ENCODE measurements around the gene SYNGAP1. TPM values are rescaled to one million over a fixed set of nuclear protein-coding genes. Genes with fewer than 3 reads are reported as not detected.

SYNGAP1 gene
- total RNA-seq, 4 donors from 2014 or later, result 0.71 to 2.3 (median 1.3) TPM

DNA sequence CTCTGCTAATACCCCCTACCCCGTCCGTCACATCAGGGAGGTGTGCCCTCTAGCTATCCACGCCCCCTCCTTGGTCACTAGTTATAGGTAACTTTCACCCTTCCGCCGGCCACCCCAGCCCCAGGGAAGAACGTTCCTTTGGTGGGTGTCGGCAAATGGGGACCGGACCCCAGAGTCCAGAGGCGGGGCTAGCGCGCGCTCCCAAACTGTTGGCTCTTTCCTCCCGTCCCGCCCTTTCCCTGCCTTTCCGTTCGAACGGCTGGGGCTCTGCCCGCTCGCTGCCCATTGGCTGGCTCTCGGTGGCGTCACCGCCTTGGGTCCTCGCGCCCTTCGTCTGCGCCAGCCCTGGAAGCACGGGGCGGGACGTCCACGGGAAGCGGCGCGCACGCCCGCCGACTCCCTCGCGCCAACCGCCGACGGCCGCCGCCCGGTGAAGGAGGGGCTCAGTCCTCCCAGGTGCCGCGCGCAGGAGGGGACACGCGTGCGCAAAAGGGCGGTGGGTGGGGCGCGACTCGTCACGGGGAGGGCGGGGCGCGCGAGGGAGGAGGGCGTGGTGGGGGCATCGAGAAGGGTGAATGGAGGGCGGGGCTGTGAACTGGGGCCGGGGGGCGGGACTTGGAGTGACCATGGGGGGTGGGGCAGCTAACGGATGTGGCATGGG, 9.7 kb upstream of the SYNGAP1 start:
- intact Hi-C loops (cut with DNase I; ENCODE audit: low total_unique reads) (loop anchor here (1.0 kb wide), 5 partner anchors 8 to 439 kb away; partner anchors contain the start of genes CUTA, KIFC1, PFDN6 and WDR46), in situ Hi-C loops (cut with MboI; ENCODE audit: low sequenced_read_pairs in 4 of 4) (loop anchor here in 1 of 4 donors (25.0 kb wide), 1 partner anchor 448 kb away; the partner anchor contains the start of genes BRD2 and HLA-DMA)
- Histone ChIP-seq H3K4me3 (peak overlapping the region; percentile 70 to 100 (median 98)), H3K9me3 (no peaks in the 10 kb centered on the region), H3K36me3 (peaks cover 3 to 32% of the 10 kb centered on the region in 2 donors), H3K27ac (peak overlapping the region; percentile 99 to 100 (median 99)), H3K4me1 (peaks cover 9 to 18% of the 10 kb centered on the region in 2 donors), H3K27me3 (no peaks in the 10 kb centered on the region)
- TF ChIP-seq POLR2A (IDR thresholded peaks at IDR 0.05) (peak; percentile 54 to 73), CTCF (IDR thresholded peaks at IDR 0.05 in 4 of 5, conservative IDR thresholded peaks at IDR 0.05 in 1 of 5) (no peak)
- DNase-seq (peak; percentile 96 to 97), ATAC-seq (peak; percentile 87 to 88)

- DNase-seq (peak in 1 of 2 donors; percentile 75), ATAC-seq (peak; percentile 71 to 74)
- peaks cover 3 to 40% of the 10 kb centered on the region in 2 donors for H3K36me3 ChIP-seq
- H3K27me3 ChIP-seq, result no peaks in the 10 kb centered on the region
- peak within 1 kb of the TSS; percentile 70 to 100 (median 98) for H3K4me3 ChIP-seq
- intact Hi-C loops (cut with DNase I; ENCODE audit: low total_unique reads) (loop anchor here (1.0 kb wide), 5 partner anchors 7 to 440 kb away; partner anchors contain the start of genes CUTA, KIFC1, PFDN6 and WDR46), in situ Hi-C loops (cut with MboI; ENCODE audit: low sequenced_read_pairs in 4 of 4) (loop anchor here in 1 of 4 donors (25.0 kb wide), 1 partner anchor 449 kb away; the partner anchor contains the start of genes BRD2 and HLA-DMA)
- TF ChIP-seq POLR2A (IDR thresholded peaks at IDR 0.05) (peak; percentile 68 to 77), CTCF (IDR thresholded peaks at IDR 0.05 in 4 of 5, conservative IDR thresholded peaks at IDR 0.05 in 1 of 5) (no peak)
- peak within 1 kb of the TSS; percentile 99 to 100 (median 99) for H3K27ac ChIP-seq
- peaks cover 9 to 18% of the 10 kb centered on the region in 2 donors for H3K4me1 ChIP-seq
- no peaks in the 10 kb centered on the region for H3K9me3 ChIP-seq
Observed at GRCh38 chr6:33410711-33411631, 8.9 kb upstream of the SYNGAP1 start, which contains the start of gene PHF1. Gene PHF1, plus strand, starts transcription at chr6:33411014. Its CDS starts 1,250 bp downstream, at chr6:33412264.

DNA sequence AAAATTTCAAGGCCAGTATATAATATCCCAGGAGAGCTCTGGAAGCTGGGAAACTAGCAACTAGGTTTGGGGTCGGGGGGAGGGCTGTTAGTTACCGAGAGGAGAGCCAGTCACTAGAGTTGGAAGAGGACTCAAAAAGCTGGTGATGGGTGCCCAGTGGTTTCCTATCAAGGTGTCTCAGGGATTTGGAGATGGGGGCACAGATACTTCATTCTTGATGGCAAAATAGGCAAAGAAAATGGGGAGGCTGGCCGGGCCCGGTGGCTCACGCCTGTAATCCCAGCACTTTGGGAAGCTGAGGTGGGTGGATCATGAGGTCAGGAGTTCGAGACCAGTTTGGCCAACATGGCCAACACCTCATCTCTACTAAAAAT, 8.2 kb upstream of the SYNGAP1 start:
- Histone ChIP-seq H3K36me3 (peaks cover 3 to 45% of the 10 kb centered on the region in 2 donors), H3K27ac (peak overlapping the region; percentile 99 to 100 (median 99)), H3K9me3 (no peaks in the 10 kb centered on the region), H3K4me1 (peaks cover 9 to 21% of the 10 kb centered on the region in 2 donors), H3K4me3 (peak overlapping the region; percentile 70 to 100 (median 98)), H3K27me3 (no peaks in the 10 kb centered on the region)
- TF ChIP-seq CTCF (IDR thresholded peaks at IDR 0.05 in 4 of 5, conservative IDR thresholded peaks at IDR 0.05 in 1 of 5) (no peak), POLR2A (IDR thresholded peaks at IDR 0.05) (no peak)
- DNase-seq (no peak), ATAC-seq (no peak)
- intact Hi-C loops (cut with DNase I; ENCODE audit: low total_unique reads) (no loop called here), in situ Hi-C loops (cut with MboI; ENCODE audit: low sequenced_read_pairs in 4 of 4) (loop anchor here in 1 of 4 donors (25.0 kb wide), 1 partner anchor 449 kb away; the partner anchor contains the start of genes BRD2 and HLA-DMA)

Measured in gastrocnemius medialis (tissue), 4 donors.